Measurements from ENCODE around the gene BATF3.
"Not testable (repeated sequence)": the region's sequence is repeated elsewhere in the genome, so short reads cannot be mapped to it uniquely, and the experiment has no call there.

BATF3 gene

DNA sequence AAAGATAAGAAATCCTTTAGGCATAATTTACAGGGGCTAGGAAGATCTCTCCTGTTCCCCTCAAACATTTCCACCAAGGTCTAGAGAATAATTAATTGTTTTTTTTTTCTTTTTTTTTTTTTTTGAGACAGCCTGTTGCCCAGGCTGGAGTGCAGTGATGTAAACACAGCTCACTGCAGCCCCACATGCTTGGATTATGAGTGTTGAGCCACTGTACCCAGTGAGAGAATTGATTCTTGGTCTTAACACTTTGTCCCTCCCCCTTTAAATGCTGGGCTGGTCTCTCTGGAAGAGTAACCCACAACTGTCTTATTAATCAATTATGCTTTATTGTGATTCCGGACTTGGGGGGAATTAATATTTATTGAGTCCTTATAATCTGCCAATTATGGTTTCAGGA is 57.7 kb downstream of the BATF3 start:
- Histone ChIP-seq H3K4me1 (ENCODE audit: control insufficient read depth, insufficient read depth, low read length) (peaks cover 6% of the 10 kb centered on the region; the same call in 1 of the 2 replicates), H3K27me3 (ENCODE audit: control insufficient read depth, insufficient read depth, low read length) (no peaks in the 10 kb centered on the region), H3K9me3 (ENCODE audit: control insufficient read depth, insufficient read depth, low read length) (no peaks in the 10 kb centered on the region), H3K27ac (ENCODE audit: low read depth, low read length) (no peak overlapping the region), H3K36me3 (ENCODE audit: control insufficient read depth, insufficient read depth, low read length) (no peaks in the 10 kb centered on the region), H3K4me3 (ENCODE audit: low read depth, low read length) (no peak overlapping the region), H3K9ac (ENCODE audit: low read depth, low read length) (no peak overlapping the region)

DNA sequence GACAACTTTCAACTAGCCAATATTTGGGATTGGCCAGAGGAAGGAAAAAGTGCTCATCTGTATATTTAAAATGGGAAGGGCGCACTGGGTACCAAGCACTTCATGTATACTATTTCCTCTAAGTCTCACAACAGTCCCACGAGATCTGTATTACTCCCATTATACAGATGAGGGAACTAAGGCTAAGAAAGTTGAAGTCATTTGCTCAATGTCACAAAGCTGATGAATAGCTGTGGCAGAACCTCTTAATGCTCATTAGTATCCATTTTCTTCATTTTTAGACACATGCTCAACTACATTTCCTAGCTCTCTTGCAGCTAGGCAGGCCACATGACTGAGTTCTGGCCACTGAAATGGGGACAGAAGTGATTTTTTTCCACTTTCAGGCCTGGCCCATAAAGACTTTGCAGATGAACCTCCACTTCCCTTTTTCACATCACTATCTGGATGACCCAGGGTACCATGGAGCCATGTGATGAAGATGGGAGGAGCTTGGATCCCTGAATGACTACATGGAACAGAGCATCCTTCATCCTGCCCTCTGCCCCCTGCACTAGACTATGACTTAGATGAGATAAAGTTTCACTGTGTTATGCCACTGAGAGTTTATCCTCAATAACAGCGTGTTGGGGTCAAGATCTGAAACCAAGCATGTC is 59.3 kb downstream of the BATF3 start:
- no peak overlapping the region for H3K9ac ChIP-seq (ENCODE audit: low read depth, low read length)
- H3K27ac ChIP-seq (ENCODE audit: low read depth, low read length), result no peak overlapping the region
- no peaks in the 10 kb centered on the region for H3K36me3 ChIP-seq (ENCODE audit: control insufficient read depth, insufficient read depth, low read length)
- no peak overlapping the region for H3K4me3 ChIP-seq (ENCODE audit: low read depth, low read length)
- H3K27me3 ChIP-seq (ENCODE audit: control insufficient read depth, insufficient read depth, low read length), result no peaks in the 10 kb centered on the region
- no peaks in the 10 kb centered on the region for H3K9me3 ChIP-seq (ENCODE audit: control insufficient read depth, insufficient read depth, low read length)
- H3K4me1 ChIP-seq (ENCODE audit: control insufficient read depth, insufficient read depth, low read length), result peaks cover 10% of the 10 kb centered on the region

DNA sequence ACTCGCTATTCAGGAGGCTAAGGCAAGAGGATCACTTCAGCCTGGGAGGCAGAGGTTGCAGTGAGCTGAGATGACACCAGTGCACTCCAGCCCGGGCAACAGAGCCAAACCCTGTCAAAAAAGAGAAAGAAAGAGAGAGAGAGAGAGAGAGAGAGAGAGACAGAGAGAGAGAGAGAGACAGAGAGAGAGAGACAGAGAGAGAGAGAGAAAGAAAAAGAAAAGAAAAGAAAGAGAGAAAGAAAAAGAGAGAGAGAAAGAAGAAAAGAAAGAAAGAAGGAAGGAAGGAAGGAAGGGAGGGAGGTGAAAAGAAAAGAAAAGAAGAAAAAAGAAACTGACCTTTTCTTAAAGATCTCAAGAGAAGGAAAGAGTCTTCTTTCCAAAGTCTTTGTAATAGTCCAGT is 60.1 kb downstream of the BATF3 start:
- peaks cover 14% of the 10 kb centered on the region for H3K4me1 ChIP-seq (ENCODE audit: control insufficient read depth, insufficient read depth, low read length)
- not testable (repeated sequence) for H3K4me3 ChIP-seq (ENCODE audit: low read depth, low read length); H3K36me3 ChIP-seq (ENCODE audit: control insufficient read depth, insufficient read depth, low read length); H3K9me3 ChIP-seq (ENCODE audit: control insufficient read depth, insufficient read depth, low read length); H3K27ac ChIP-seq (ENCODE audit: low read depth, low read length); H3K9ac ChIP-seq (ENCODE audit: low read depth, low read length); H3K27me3 ChIP-seq (ENCODE audit: control insufficient read depth, insufficient read depth, low read length)

DNA sequence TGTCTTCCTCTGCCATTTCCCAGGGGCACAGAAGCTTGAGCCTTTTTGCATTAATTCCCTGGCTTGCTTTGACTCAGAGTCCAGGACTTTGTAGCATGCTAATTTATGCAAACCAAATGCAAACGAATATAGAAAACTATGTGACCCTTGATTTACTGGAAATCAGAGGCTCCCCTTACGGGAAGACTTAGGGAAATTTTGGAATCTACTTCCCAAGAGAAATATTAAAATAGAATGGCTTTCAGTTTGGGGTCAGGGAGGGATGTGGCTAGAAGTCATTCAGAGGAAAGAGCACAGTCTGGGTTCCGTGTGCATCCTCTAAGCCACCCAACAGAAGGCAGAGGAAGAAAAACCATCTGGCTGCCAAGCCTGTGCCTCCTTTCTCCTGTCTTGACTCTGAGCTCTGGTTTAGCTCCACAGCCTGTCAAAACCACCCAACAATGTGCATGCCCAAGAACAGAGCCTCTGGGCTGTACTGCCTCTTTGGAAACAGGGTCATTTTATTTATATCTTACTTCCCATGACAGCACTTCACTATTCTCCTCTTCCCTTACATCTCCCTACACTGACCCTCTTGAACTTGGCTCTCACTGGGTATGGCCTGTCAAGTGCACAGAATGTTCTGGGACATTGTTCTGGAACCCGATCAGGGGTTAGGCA is 61.0 kb downstream of the BATF3 start:
- H3K27ac ChIP-seq (ENCODE audit: low read depth, low read length), result no peak overlapping the region
- no peak overlapping the region for H3K9ac ChIP-seq (ENCODE audit: low read depth, low read length)
- peaks cover 14% of the 10 kb centered on the region for H3K4me1 ChIP-seq (ENCODE audit: control insufficient read depth, insufficient read depth, low read length)
- no peaks in the 10 kb centered on the region for H3K36me3 ChIP-seq (ENCODE audit: control insufficient read depth, insufficient read depth, low read length)
- H3K27me3 ChIP-seq (ENCODE audit: control insufficient read depth, insufficient read depth, low read length), result no peaks in the 10 kb centered on the region
- peaks cover 8% of the 10 kb centered on the region; the same call in 1 of the 2 replicates for H3K9me3 ChIP-seq (ENCODE audit: control insufficient read depth, insufficient read depth, low read length)
- H3K4me3 ChIP-seq (ENCODE audit: low read depth, low read length), result no peak overlapping the region

- H3K27me3 ChIP-seq (ENCODE audit: control insufficient read depth, insufficient read depth, low read length), result no peaks in the 10 kb centered on the region
- no peak overlapping the region for H3K27ac ChIP-seq (ENCODE audit: low read depth, low read length)
- no peak overlapping the region for H3K9ac ChIP-seq (ENCODE audit: low read depth, low read length)
- H3K4me3 ChIP-seq (ENCODE audit: low read depth, low read length), result no peak overlapping the region
- peaks cover 8% of the 10 kb centered on the region; the same call in 1 of the 2 replicates for H3K9me3 ChIP-seq (ENCODE audit: control insufficient read depth, insufficient read depth, low read length)
- H3K36me3 ChIP-seq (ENCODE audit: control insufficient read depth, insufficient read depth, low read length), result no peaks in the 10 kb centered on the region
- H3K4me1 ChIP-seq (ENCODE audit: control insufficient read depth, insufficient read depth, low read length), result peaks cover 14% of the 10 kb centered on the region
These were observed 61.7 kb downstream of the BATF3 start for GRCh38 chr1:212637902-212638301.
